Measurements from ENCODE around the gene COL9A3. TPM values are rescaled to one million over a fixed set of nuclear protein-coding genes. Genes with fewer than 3 reads are reported as not detected.

COL9A3 gene
- polyA plus RNA-seq, 3 donors = 2.9 to 8.1 (median 5.1) TPM

- no peak overlapping the region for H3K27ac ChIP-seq (ENCODE audit: low read depth, low read length)
- WGBS, 3 donors = 92 to 95% (median 93%) methylated on average over 36 to 37 of the region's 37 CpGs
Observed at GRCh38 chr20:62880147-62880934, 63.5 kb downstream of the COL9A3 start.

DNA sequence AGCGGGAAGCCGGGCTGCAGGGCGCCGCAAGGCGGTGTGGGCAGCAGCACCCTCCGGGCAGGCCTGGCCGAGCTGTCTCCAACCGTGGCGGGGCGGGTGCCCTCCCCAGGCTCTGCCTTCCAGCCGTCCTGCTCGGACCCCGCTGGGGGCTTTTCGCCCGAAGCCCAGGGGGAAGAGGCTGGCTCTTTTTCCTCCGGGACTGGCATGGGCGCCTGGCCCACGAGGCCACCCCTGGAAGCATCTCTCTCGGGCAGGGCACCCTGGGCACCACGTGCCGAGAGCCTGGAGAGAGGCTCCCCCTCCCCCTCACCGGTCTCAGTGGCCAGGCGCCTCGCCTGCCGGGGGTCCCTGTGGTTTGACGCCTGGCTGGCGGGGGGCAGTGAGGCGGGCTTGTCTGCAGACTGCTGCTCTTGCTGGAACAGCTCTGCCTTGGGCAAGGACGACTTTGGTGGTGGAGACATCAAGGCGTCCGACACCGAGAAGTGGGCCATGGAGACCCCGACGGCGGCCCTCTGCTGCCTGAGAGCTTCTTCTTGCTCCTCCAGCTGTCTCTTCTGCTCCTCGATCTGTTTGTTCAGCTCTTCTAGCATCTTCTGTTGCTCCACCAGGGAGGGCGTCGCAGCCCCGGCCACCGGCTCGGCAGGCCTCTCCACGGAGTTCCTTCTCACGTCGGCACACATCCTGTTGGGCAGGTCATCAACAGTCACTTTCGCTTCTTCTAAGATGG is 64.2 kb downstream of the COL9A3 start:
- H3K27ac ChIP-seq (ENCODE audit: low read depth, low read length) = no peak overlapping the region
- WGBS, 3 donors = 90 to 93% (median 92%) methylated on average over 39 to 45 of the region's 45 CpGs

- 93 to 94% (median 94%) methylated on average over 46 of the region's 46 CpGs for WGBS, 3 donors
- no peak overlapping the region for H3K27ac ChIP-seq (ENCODE audit: low read depth, low read length)
Observed at GRCh38 chr20:62881662-62882395, 65.0 kb downstream of the COL9A3 start.

DNA sequence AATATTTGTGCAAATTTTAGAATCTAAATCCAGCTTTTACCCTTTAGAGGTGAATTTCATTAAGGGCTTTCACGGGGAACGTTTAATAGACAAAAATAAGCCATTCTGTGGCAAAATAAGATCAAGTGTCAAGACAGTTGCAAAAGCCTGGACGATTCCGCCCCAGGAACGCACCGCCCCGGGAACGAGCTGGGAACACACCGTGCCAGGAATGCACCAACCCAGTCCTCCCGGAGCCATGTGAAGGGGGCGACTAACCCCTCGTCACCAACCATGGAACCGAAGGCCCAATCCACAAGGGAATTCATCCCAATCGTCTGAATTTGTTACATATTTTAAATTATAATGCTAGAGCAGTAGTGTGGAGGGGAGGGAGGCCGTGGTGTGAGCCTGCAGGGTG is 65.6 kb downstream of the COL9A3 start:
- no peak overlapping the region for H3K27ac ChIP-seq (ENCODE audit: low read depth, low read length)
- WGBS, 3 donors = 78 to 93% (median 92%) methylated on average over 15 of the region's 15 CpGs

- WGBS, 3 donors = 78 to 80% (median 80%) methylated on average over 8 of the region's 8 CpGs
- H3K27ac ChIP-seq (ENCODE audit: low read depth, low read length) = no peak overlapping the region
Observed at GRCh38 chr20:62884556-62884955, 67.7 kb downstream of the COL9A3 start.

DNA sequence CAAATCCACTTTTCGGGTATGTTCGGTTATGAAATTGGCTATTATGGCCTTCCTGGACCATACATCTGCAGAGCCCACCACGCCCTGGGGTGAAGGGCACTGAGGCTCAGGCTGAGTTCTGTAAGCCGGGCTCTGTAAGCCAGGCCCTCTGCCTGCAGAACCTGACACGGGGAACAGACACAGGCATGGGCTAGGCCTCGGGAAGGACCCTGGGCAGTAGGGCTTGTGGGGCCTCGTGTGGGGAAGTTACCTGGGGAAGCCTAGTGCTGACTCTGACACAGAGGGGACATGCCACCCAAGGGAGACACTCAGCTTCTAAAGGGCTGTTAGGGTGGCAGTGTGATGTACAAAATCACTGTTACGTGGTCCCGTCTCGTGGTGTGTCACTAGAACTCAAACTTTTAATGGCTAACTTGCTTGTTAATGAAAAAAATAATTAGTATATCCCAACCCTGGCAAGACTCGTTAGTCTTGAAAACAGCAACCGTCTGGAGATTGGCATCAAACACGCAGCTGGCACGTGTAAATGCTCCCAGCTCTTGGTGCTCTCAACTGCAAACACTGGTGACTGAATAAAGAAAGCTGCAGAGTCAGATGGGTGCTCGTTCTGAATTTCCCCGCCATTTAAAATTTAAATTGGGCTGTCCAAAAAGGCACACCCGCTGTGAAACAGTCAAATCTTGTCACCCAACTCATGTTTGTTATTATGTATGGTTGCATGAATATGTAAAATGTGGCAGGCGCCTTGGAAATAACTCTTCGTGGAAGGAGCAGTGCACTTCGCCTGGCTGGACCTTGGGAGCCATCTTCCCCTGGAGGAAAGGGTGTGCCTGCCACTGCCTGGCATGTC is 68.4 kb downstream of the COL9A3 start:
- WGBS, 3 donors = 80 to 87% (median 83%) methylated on average over 20 of the region's 20 CpGs
- H3K27ac ChIP-seq (ENCODE audit: low read depth, low read length) = no peak overlapping the region

GRCh38 chr20:62885896-62886708 is 69.3 kb downstream of the COL9A3 start:
- WGBS, 3 donors = 80 to 89% (median 81%) methylated on average over 23 of the region's 23 CpGs
- no peak overlapping the region for H3K27ac ChIP-seq (ENCODE audit: low read depth, low read length)

GRCh38 chr20:62886709-62887058 is 69.8 kb downstream of the COL9A3 start:
- no peak overlapping the region for H3K27ac ChIP-seq (ENCODE audit: low read depth, low read length)
- 77 to 89% (median 86%) methylated on average over 7 of the region's 7 CpGs for WGBS, 3 donors

- WGBS, 3 donors = 57 to 66% (median 58%) methylated on average over 13 of the region's 13 CpGs
- no peak overlapping the region for H3K27ac ChIP-seq (ENCODE audit: low read depth, low read length)
Observed at GRCh38 chr20:62887152-62887859, 70.5 kb downstream of the COL9A3 start.

DNA sequence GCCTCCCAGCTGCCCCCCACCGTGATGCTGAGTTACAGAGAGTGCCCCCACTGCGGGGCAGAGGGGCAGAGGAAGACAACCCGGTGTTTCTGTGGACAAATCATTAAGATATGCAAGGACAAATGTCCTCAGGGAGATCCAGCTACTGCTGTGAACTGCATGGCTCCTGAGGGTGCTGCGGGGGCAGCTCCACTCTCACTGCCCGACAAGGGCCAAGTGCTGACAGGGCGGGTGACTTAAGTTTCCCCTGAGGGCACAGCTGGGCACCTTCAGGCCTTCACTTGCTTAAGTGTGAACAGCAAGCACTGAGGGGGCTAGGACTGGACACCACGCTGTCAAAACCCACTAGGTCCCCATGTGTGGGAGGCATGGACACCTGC is 71.0 kb downstream of the COL9A3 start:
- H3K27ac ChIP-seq (ENCODE audit: low read depth, low read length) = no peak overlapping the region
- WGBS, 3 donors = 84 to 91% (median 86%) methylated on average over 7 of the region's 7 CpGs

GRCh38 chr20:62888406-62888805 is 71.6 kb downstream of the COL9A3 start:
- WGBS, 3 donors = 94 to 97% (median 96%) methylated on average over 16 of the region's 16 CpGs
- H3K27ac ChIP-seq (ENCODE audit: low read depth, low read length) = no peak overlapping the region

- WGBS, 3 donors = 93 to 95% (median 94%) methylated on average over 17 of the region's 17 CpGs
- no peak overlapping the region for H3K27ac ChIP-seq (ENCODE audit: low read depth, low read length)
Observed at GRCh38 chr20:62888910-62889309, 72.1 kb downstream of the COL9A3 start.

DNA sequence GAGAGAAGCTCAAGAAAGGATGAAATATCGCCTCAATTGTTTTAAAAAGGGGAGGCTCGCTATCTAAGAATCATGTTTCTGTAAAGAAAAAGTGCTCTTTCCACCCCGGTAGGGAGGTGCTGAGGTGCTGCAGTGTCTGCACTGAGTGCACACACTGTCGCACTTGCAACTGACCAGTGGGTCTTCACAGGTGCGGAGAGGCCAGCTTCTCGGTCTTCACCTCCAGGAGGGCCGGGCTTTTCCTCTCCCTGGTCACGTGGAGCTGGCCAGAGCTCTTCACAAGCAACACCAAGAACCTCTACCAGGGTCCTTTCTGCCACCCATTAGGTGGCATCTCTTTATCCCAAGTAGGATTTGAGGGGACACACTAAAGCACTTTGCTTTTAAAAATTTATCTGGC is 72.6 kb downstream of the COL9A3 start:
- H3K27ac ChIP-seq (ENCODE audit: low read depth, low read length) = no peak overlapping the region
- 94 to 95% (median 94%) methylated on average over 8 of the region's 8 CpGs for WGBS, 3 donors

DNA sequence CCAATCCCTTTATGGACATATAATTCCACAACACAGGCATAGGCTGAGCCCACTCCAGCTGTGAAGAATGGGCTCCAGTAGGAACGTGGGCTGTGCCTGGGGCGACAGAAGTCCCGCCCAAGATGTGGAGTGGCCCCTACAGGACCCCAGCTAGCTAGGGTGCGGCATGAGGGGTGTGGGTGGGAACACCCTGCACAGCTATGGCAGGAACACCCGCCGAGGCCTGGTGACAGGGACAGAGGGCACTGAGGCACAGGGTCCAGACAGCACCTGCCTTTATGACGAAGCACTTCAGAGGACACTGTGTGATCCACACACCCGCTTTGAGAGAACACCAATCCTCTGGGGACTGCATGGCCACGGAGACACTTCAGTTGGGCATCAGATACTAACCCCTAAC is 73.0 kb downstream of the COL9A3 start:
- no peak overlapping the region for H3K27ac ChIP-seq (ENCODE audit: low read depth, low read length)
- 89 to 94% (median 90%) methylated on average over 9 of the region's 9 CpGs for WGBS, 3 donors

DNA sequence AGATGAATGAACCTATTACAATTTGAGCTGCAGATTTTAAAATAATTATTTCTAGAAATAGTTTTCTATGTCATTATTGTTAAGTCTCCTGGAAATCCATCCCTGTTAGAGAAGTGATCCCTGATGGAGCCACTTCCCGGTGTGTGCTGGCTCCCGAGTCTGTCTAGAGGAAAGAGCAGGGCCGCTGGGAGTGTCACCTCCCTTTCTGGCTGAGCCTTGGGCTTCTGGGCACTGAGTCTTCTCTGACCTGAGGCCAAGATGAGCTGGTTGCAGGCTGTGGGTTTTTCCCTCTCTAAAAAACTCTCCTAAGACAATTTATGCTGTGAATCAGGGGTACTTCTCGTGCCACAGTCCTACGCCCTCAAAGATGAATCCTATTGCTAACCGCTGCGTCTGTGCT is 73.6 kb downstream of the COL9A3 start:
- WGBS, 3 donors = 79 to 92% (median 85%) methylated on average over 7 of the region's 7 CpGs
- no peak overlapping the region for H3K27ac ChIP-seq (ENCODE audit: low read depth, low read length)

All from adipose tissue (tissue), 3 donors.